CD8-positive, alpha-beta memory T cell (primary cell): Measurements from ENCODE around the gene SLC35F2. TPM values are rescaled to one million over a fixed set of nuclear protein-coding genes. Genes with fewer than 3 reads are reported as not detected.

Source experiments
- CTCF ChIA-PET: fragments of 350-600 bp; sonication (Branson Sonifier 250); formaldehyde crosslinking; loops from one replicate; lab custom pipeline; 2021; ENCODE audit warnings: antibody characterized with exemption; lab: Charles Lee
- POLR2A ChIA-PET: fragments of 350-600 bp; sonication (Branson Sonifier 250); formaldehyde crosslinking; loops from one replicate; lab custom pipeline; 2021; ENCODE audit warnings: antibody characterized with exemption; lab: Charles Lee
- DNase-seq, 5 donors: peaks; one replicate each; pipeline versions ENCODE4 v3.0.0 to v3.0.0-alpha.2; 2020 to 2022; ENCODE audit warnings: mixed read lengths in 1 of 5
- H3K27ac ChIP-seq: one replicate; pipeline ENCODE4 v1.7.0; 2013; ENCODE audit warnings: low read depth, mild to moderate bottlenecking, low read length, moderate library complexity
- H3K27me3 ChIP-seq: 2 replicates; pipeline ENCODE4 v1.7.0; 2013; ENCODE audit warnings: low read length, mild to moderate bottlenecking; ENCODE audit not compliant: insufficient read depth, poor library complexity, severe bottlenecking
- H3K36me3 ChIP-seq: 2 replicates; pipeline ENCODE4 v1.7.0; 2013; ENCODE audit warnings: mild to moderate bottlenecking, low read length, moderate library complexity; ENCODE audit not compliant: insufficient read depth
- H3K4me1 ChIP-seq: 2 replicates; pipeline ENCODE4 v1.7.0; 2013; ENCODE audit warnings: mild to moderate bottlenecking, low read length, moderate library complexity; ENCODE audit not compliant: insufficient read depth
- H3K4me3 ChIP-seq: 2 replicates; pipeline ENCODE4 v1.7.0; 2013; ENCODE audit warnings: mild to moderate bottlenecking, low read length
- H3K9me3 ChIP-seq: 2 replicates; pipeline ENCODE4 v1.7.0; 2013; ENCODE audit warnings: mild to moderate bottlenecking, low read length
- H3K27ac Mint-ChIP-seq, 8 donors: one replicate each; pipeline ENCODE4 v1.8.0; 2020 to 2021; ENCODE audit warnings: mixed read lengths in 8 of 8, mild to moderate bottlenecking in 6 of 8, inconsistent platforms in 3 of 8, moderate library complexity in 3 of 8
- H3K27me3 Mint-ChIP-seq, 2 donors: one replicate each; pipeline ENCODE4 v1.8.0; 2020 to 2021; ENCODE audit warnings: mixed read lengths in 2 of 2, mild to moderate bottlenecking in 1 of 2, moderate library complexity in 1 of 2
- H3K36me3 Mint-ChIP-seq, 3 donors: one replicate each; pipeline ENCODE4 v1.8.0; 2020 to 2021; ENCODE audit warnings: mixed read lengths in 3 of 3, inconsistent platforms in 1 of 3, mild to moderate bottlenecking in 1 of 3
- H3K4me1 Mint-ChIP-seq, 3 donors: one replicate each; pipeline ENCODE4 v1.8.0; 2020 to 2021; ENCODE audit warnings: mixed read lengths in 3 of 3, inconsistent platforms in 1 of 3, mild to moderate bottlenecking in 1 of 3
- H3K4me3 Mint-ChIP-seq, 7 donors: one replicate each; pipeline ENCODE4 v1.8.0; 2020 to 2021; ENCODE audit warnings: mixed read lengths in 7 of 7, mild to moderate bottlenecking in 6 of 7, moderate library complexity in 4 of 7, inconsistent platforms in 2 of 7
- H3K9me3 Mint-ChIP-seq, 5 donors: one replicate each; pipeline ENCODE4 v1.8.0; 2020 to 2022; ENCODE audit warnings: mixed read lengths in 5 of 5, mild to moderate bottlenecking in 3 of 5, moderate library complexity in 2 of 5, inconsistent platforms in 1 of 5
- polyA plus RNA-seq: library from polyadenylated mRNA; unstranded; fragments of 300-500 nt; fragmentation: Illumina TruSeq; gene quantifications from one replicate; pipeline ENCODE4 v1.2.3, GENCODE V29; 2021
- total RNA-seq, 2 experiments: library from RNA; stranded (reverse); gene quantifications; one replicate each; pipeline ENCODE4 v1.2.3, GENCODE V29; 2021

SLC35F2 gene
- total and polyA plus RNA-seq, 3 experiments from 2014 or later, result 11.6 to 34.5 (median 32.0) TPM

- POLR2A ChIA-PET, result no interaction called here
- CTCF ChIA-PET, result no interaction called here
- DNase-seq, result no peak
- Mint-ChIP-seq H3K9me3 (no peaks in the 10 kb centered on the region), H3K4me1 (peaks cover 0 to 10% (median 4%) of the 10 kb centered on the region in 3 donors), H3K4me3 (no peak overlapping the region), H3K27me3 (no peaks in the 10 kb centered on the region), H3K36me3 (peaks cover 0 to 4% (median 0%) of the 10 kb centered on the region in 3 donors), H3K27ac (no peak overlapping the region)
- no peaks in the 10 kb centered on the region for H3K4me1 ChIP-seq
- H3K4me3 ChIP-seq, result no peak overlapping the region
- H3K36me3 ChIP-seq, result no peaks in the 10 kb centered on the region
- H3K27me3 ChIP-seq, result no peaks in the 10 kb centered on the region
- no peaks in the 10 kb centered on the region for H3K9me3 ChIP-seq
- H3K27ac ChIP-seq, result no peak overlapping the region
These were observed 39.1 kb downstream of the SLC35F2 start for GRCh38 chr11:107819361-107820014.

- peaks cover 0 to 2% (median 0%) of the 10 kb centered on the region in 3 donors for H3K36me3 Mint-ChIP-seq
These were observed 40.1 kb downstream of the SLC35F2 start for GRCh38 chr11:107818491-107818890.

GRCh38 chr11:107816028-107816427, 42.6 kb downstream of the SLC35F2 start:
- H3K9me3 ChIP-seq, result no peaks in the 10 kb centered on the region
- no peaks in the 10 kb centered on the region for H3K4me1 ChIP-seq
- no peaks in the 10 kb centered on the region for H3K27me3 ChIP-seq
- no peak overlapping the region for H3K4me3 ChIP-seq
- POLR2A ChIA-PET, result no interaction called here
- Mint-ChIP-seq H3K4me1 (peaks cover 0 to 5% (median 0%) of the 10 kb centered on the region in 3 donors), H3K27ac (no peak overlapping the region), H3K4me3 (no peak overlapping the region), H3K9me3 (no peaks in the 10 kb centered on the region), H3K36me3 (peaks cover 0 to 10% (median 3%) of the 10 kb centered on the region in 3 donors), H3K27me3 (no peaks in the 10 kb centered on the region)
- no peak for DNase-seq
- no peaks in the 10 kb centered on the region for H3K36me3 ChIP-seq
- H3K27ac ChIP-seq, result no peak overlapping the region
- CTCF ChIA-PET, result no interaction called here

More at GRCh38 chr11:107818491-107818890, 40.1 kb downstream of the SLC35F2 start:
- Histone ChIP-seq H3K9me3 (no peaks in the 10 kb centered on the region), H3K4me3 (no peak overlapping the region), H3K27ac (no peak overlapping the region), H3K4me1 (no peaks in the 10 kb centered on the region), H3K36me3 (no peaks in the 10 kb centered on the region), H3K27me3 (no peaks in the 10 kb centered on the region)
- Mint-ChIP-seq H3K9me3 (no peaks in the 10 kb centered on the region), H3K4me1 (peaks cover 0 to 5% (median 3%) of the 10 kb centered on the region in 3 donors), H3K4me3 (no peak overlapping the region), H3K27ac (no peak overlapping the region), H3K27me3 (no peaks in the 10 kb centered on the region)
- POLR2A ChIA-PET, result no interaction called here
- CTCF ChIA-PET, result no interaction called here
- DNase-seq, result no peak

GRCh38 chr11:107810875-107811274, 47.7 kb downstream of the SLC35F2 start:
- Mint-ChIP-seq H3K4me3 (no peak overlapping the region), H3K27ac (no peak overlapping the region), H3K4me1 (no peaks in the 10 kb centered on the region), H3K9me3 (no peaks in the 10 kb centered on the region), H3K27me3 (no peaks in the 10 kb centered on the region), H3K36me3 (peaks cover 6 to 40% (median 22%) of the 10 kb centered on the region in 3 donors)
- no peak overlapping the region for H3K27ac ChIP-seq
- H3K4me1 ChIP-seq, result no peaks in the 10 kb centered on the region
- ChIA-PET POLR2A (no interaction called here), CTCF (no interaction called here)
- H3K9me3 ChIP-seq, result no peaks in the 10 kb centered on the region
- H3K4me3 ChIP-seq, result no peak overlapping the region
- H3K27me3 ChIP-seq, result no peaks in the 10 kb centered on the region
- no peaks in the 10 kb centered on the region for H3K36me3 ChIP-seq
- no peak for DNase-seq

- no peaks in the 10 kb centered on the region for H3K36me3 ChIP-seq
- Mint-ChIP-seq H3K9me3 (no peaks in the 10 kb centered on the region), H3K27ac (no peak overlapping the region), H3K4me3 (no peak overlapping the region), H3K36me3 (peaks cover 7 to 52% (median 26%) of the 10 kb centered on the region in 3 donors), H3K27me3 (no peaks in the 10 kb centered on the region), H3K4me1 (no peaks in the 10 kb centered on the region)
- ChIA-PET POLR2A (interaction anchor here (0.6 kb wide), 1 partner anchor 1019 kb away, joined by 4 read pairs; no protein-coding TSS in a partner anchor), CTCF (interaction anchor here (0.7 to 1.1 kb wide), 2 partner anchors 9 to 14 kb away, joined by 3 read pairs; no protein-coding TSS in a partner anchor)
- no peaks in the 10 kb centered on the region for H3K4me1 ChIP-seq
- H3K9me3 ChIP-seq, result no peaks in the 10 kb centered on the region
- no peak overlapping the region for H3K27ac ChIP-seq
- no peaks in the 10 kb centered on the region for H3K27me3 ChIP-seq
- no peak overlapping the region for H3K4me3 ChIP-seq
- no peak for DNase-seq
These were observed 50.1 kb downstream of the SLC35F2 start for GRCh38 chr11:107808521-107808920.

- no peaks in the 10 kb centered on the region for H3K4me1 ChIP-seq
- H3K9me3 ChIP-seq, result no peaks in the 10 kb centered on the region
- no peaks in the 10 kb centered on the region for H3K4me1 Mint-ChIP-seq
- ChIA-PET CTCF (no interaction called here), POLR2A (no interaction called here)
- no peaks in the 10 kb centered on the region for H3K27me3 ChIP-seq
- H3K27ac ChIP-seq, result no peak overlapping the region
- no peak overlapping the region for H3K4me3 ChIP-seq
- peaks cover 7 to 56% (median 32%) of the 10 kb centered on the region in 3 donors for H3K36me3 Mint-ChIP-seq
- no peak overlapping the region for H3K27ac Mint-ChIP-seq
- H3K27me3 Mint-ChIP-seq, result no peaks in the 10 kb centered on the region
- no peaks in the 10 kb centered on the region for H3K9me3 Mint-ChIP-seq
- no peak for DNase-seq
- H3K4me3 Mint-ChIP-seq, result no peak overlapping the region
- no peaks in the 10 kb centered on the region for H3K36me3 ChIP-seq
These were observed 53.6 kb downstream of the SLC35F2 start for GRCh38 chr11:107804971-107805370.

- no peaks in the 10 kb centered on the region for H3K27me3 ChIP-seq
- Mint-ChIP-seq H3K9me3 (no peaks in the 10 kb centered on the region), H3K4me1 (peaks cover 0 to 1% (median 0%) of the 10 kb centered on the region in 3 donors), H3K27ac (no peak overlapping the region), H3K36me3 (peaks cover 7 to 54% (median 28%) of the 10 kb centered on the region in 3 donors), H3K27me3 (no peaks in the 10 kb centered on the region), H3K4me3 (no peak overlapping the region)
- DNase-seq, result no peak
- CTCF ChIA-PET, result no interaction called here
- H3K27ac ChIP-seq, result no peak overlapping the region
- H3K9me3 ChIP-seq, result no peaks in the 10 kb centered on the region
- no peaks in the 10 kb centered on the region for H3K4me1 ChIP-seq
- no peaks in the 10 kb centered on the region for H3K36me3 ChIP-seq
- H3K4me3 ChIP-seq, result no peak overlapping the region
- POLR2A ChIA-PET, result no interaction called here
These were observed 54.4 kb downstream of the SLC35F2 start for GRCh38 chr11:107804211-107804610.

GRCh38 chr11:107801641-107802040, 56.9 kb downstream of the SLC35F2 start:
- ChIA-PET CTCF (no interaction called here), POLR2A (no interaction called here)
- H3K9me3 ChIP-seq, result no peaks in the 10 kb centered on the region
- H3K27ac Mint-ChIP-seq, result peak overlapping the region in 1 of 8 donors; percentile 39
- no peak overlapping the region for H3K4me3 ChIP-seq
- H3K4me3 Mint-ChIP-seq, result no peak overlapping the region
- no peaks in the 10 kb centered on the region for H3K4me1 ChIP-seq
- no peaks in the 10 kb centered on the region for H3K36me3 ChIP-seq
- DNase-seq, result no peak
- H3K27me3 ChIP-seq, result no peaks in the 10 kb centered on the region
- no peaks in the 10 kb centered on the region for H3K9me3 Mint-ChIP-seq
- peaks cover 5 to 40% (median 20%) of the 10 kb centered on the region in 3 donors for H3K36me3 Mint-ChIP-seq
- H3K4me1 Mint-ChIP-seq, result peaks cover 0 to 3% (median 0%) of the 10 kb centered on the region in 3 donors
- no peaks in the 10 kb centered on the region for H3K27me3 Mint-ChIP-seq
- no peak overlapping the region for H3K27ac ChIP-seq
